Tibial nerve (tissue), 4 donors: ENCODE measurements around the gene AREG.
"Not testable (repeated sequence)": the region's sequence is repeated elsewhere in the genome, so short reads cannot be mapped to it uniquely, and the experiment has no call there.

Experiments used
- CTCF ChIP-seq, 5 experiments: fragments of 200-600 bp in 3 of 5; fragments of 450-650 bp in 2 of 5; sonication (generic) in 3 of 5; IDR thresholded peaks; one replicate each; pipeline ENCODE4 v1.5.1; 2016 to 2019; ENCODE audit warnings: antibody characterized with exemption in 5 of 5, mild to moderate bottlenecking in 3 of 5, moderate library complexity in 2 of 5
- EP300 ChIP-seq, 2 donors: sonication (generic); formaldehyde crosslinking; IDR thresholded peaks; one replicate each; pipeline ENCODE4 v1.6.1; 2017; ENCODE audit warnings: antibody characterized with exemption in 2 of 2, mild to moderate bottlenecking in 1 of 2
- POLR2A ChIP-seq, 2 donors: fragments of 450-650 bp; IDR thresholded peaks; one replicate each; pipeline ENCODE4 v1.6.1; 2017; ENCODE audit warnings: antibody characterized with exemption in 2 of 2, mild to moderate bottlenecking in 2 of 2, moderate library complexity in 2 of 2

GRCh38 chr4:74398894-74399589, 45.9 kb upstream of the AREG start:
- not testable (repeated sequence) for TF ChIP-seq CTCF, POLR2A, EP300 (IDR thresholded peaks at IDR 0.05)
